Adipocyte (in vitro differentiated cells): Measurements from ENCODE around the gene KRTAP12-4.
"Not testable (repeated sequence)": the region's sequence is repeated elsewhere in the genome, so short reads cannot be mapped to it uniquely, and the experiment has no call there.

ENCODE experiments used
- DNase-seq: peaks from one replicate; pipeline ENCODE4 v3.0.0-alpha.2; 2015; ENCODE audit warnings: low read depth
- H3K27me3 ChIP-seq: replicated peaks from 2 replicates; pipeline ENCODE4 v1.7.0; 2013; ENCODE audit warnings: mild to moderate bottlenecking, low read length, moderate library complexity; ENCODE audit not compliant: control insufficient read depth, insufficient read depth
- H3K36me3 ChIP-seq: 2 replicates; pipeline ENCODE4 v1.7.0; 2013; ENCODE audit warnings: low read length, mild to moderate bottlenecking, moderate library complexity; ENCODE audit not compliant: control insufficient read depth, insufficient read depth, severe bottlenecking
- H3K4me1 ChIP-seq: 2 replicates; pipeline ENCODE4 v1.7.0; 2013; ENCODE audit warnings: mild to moderate bottlenecking, low read length, moderate library complexity; ENCODE audit not compliant: control insufficient read depth, insufficient read depth
- H3K4me3 ChIP-seq: 2 replicates; pipeline ENCODE4 v1.7.0; 2013; ENCODE audit warnings: mild to moderate bottlenecking, low read length, moderate library complexity
- H3K9ac ChIP-seq: 2 replicates; pipeline ENCODE4 v1.7.0; 2013; ENCODE audit warnings: mild to moderate bottlenecking, low read length, moderate library complexity
- H3K9me3 ChIP-seq: 2 replicates; pipeline ENCODE4 v1.7.0; 2013; ENCODE audit warnings: mild to moderate bottlenecking, low read length, moderate library complexity; ENCODE audit not compliant: control insufficient read depth

KRTAP12-4 gene

GRCh38 chr21:44686000-44686781, 31.7 kb upstream of the KRTAP12-4 start:
- H3K27me3 ChIP-seq, result peaks cover 23% of the 10 kb centered on the region
- no peaks in the 10 kb centered on the region for H3K9me3 ChIP-seq
- no peak overlapping the region for H3K9ac ChIP-seq
- no peaks in the 10 kb centered on the region for H3K36me3 ChIP-seq
- no peak overlapping the region for H3K4me3 ChIP-seq
- H3K4me1 ChIP-seq, result no peaks in the 10 kb centered on the region
- no peak for DNase-seq

GRCh38 chr21:44685050-44685449, 30.6 kb upstream of the KRTAP12-4 start:
- H3K4me1 ChIP-seq, H3K9ac ChIP-seq, H3K9me3 ChIP-seq, H3K36me3 ChIP-seq, DNase-seq, H3K4me3 ChIP-seq: not testable (repeated sequence)
- H3K27me3 ChIP-seq, result peaks cover 21% of the 10 kb centered on the region

- DNase-seq, result no peak
- no peak overlapping the region for H3K9ac ChIP-seq
- H3K9me3 ChIP-seq, result no peaks in the 10 kb centered on the region
- H3K4me3 ChIP-seq, result no peak overlapping the region
- H3K27me3 ChIP-seq, result peaks cover 21% of the 10 kb centered on the region
- H3K36me3 ChIP-seq, result no peaks in the 10 kb centered on the region
- no peaks in the 10 kb centered on the region for H3K4me1 ChIP-seq
Measured at GRCh38 chr21:44684483-44684882, 30.0 kb upstream of the KRTAP12-4 start.

- no peak overlapping the region for H3K4me3 ChIP-seq
- H3K27me3 ChIP-seq, result peaks cover 21% of the 10 kb centered on the region
- DNase-seq, result no peak
- H3K9me3 ChIP-seq, result no peaks in the 10 kb centered on the region
- no peaks in the 10 kb centered on the region for H3K36me3 ChIP-seq
- H3K9ac ChIP-seq, result no peak overlapping the region
- no peaks in the 10 kb centered on the region for H3K4me1 ChIP-seq
Measured at GRCh38 chr21:44684077-44684476, 29.6 kb upstream of the KRTAP12-4 start.

GRCh38 chr21:44682580-44683151, 28.2 kb upstream of the KRTAP12-4 start:
- H3K9me3 ChIP-seq, result no peaks in the 10 kb centered on the region
- DNase-seq, result no peak
- H3K9ac ChIP-seq, result no peak overlapping the region
- H3K27me3 ChIP-seq, result peaks cover 15% of the 10 kb centered on the region
- H3K4me1 ChIP-seq, result no peaks in the 10 kb centered on the region
- no peak overlapping the region for H3K4me3 ChIP-seq
- no peaks in the 10 kb centered on the region for H3K36me3 ChIP-seq

- no peaks in the 10 kb centered on the region for H3K4me1 ChIP-seq
- H3K36me3 ChIP-seq, result no peaks in the 10 kb centered on the region
- peaks cover 16% of the 10 kb centered on the region for H3K27me3 ChIP-seq
- H3K9me3 ChIP-seq, result no peaks in the 10 kb centered on the region
- no peak within 1 kb of the TSS for H3K4me3 ChIP-seq
- H3K9ac ChIP-seq, result no peak within 1 kb of the TSS
- DNase-seq, result no peak
Measured at GRCh38 chr21:44681861-44682579, 27.6 kb upstream of the KRTAP12-4 start, which contains the start of gene KRTAP12-1. Gene KRTAP12-1, minus strand, starts transcription at chr21:44682163. Its CDS starts 40 bp downstream, at chr21:44682123.

GRCh38 chr21:44681152-44681551, 26.7 kb upstream of the KRTAP12-4 start:
- no peak for DNase-seq
- peaks cover 20% of the 10 kb centered on the region for H3K27me3 ChIP-seq

GRCh38 chr21:44677881-44678280, 23.4 kb upstream of the KRTAP12-4 start:
- Histone ChIP-seq H3K9me3 (peaks cover 11% of the 10 kb centered on the region), H3K27me3 (peaks cover 12% of the 10 kb centered on the region), H3K4me1 (no peaks in the 10 kb centered on the region), H3K9ac (no peak overlapping the region), H3K4me3 (no peak overlapping the region), H3K36me3 (no peaks in the 10 kb centered on the region)
- DNase-seq, result no peak

More at GRCh38 chr21:44681152-44681551, 26.7 kb upstream of the KRTAP12-4 start:
- Histone ChIP-seq H3K36me3 (no peaks in the 10 kb centered on the region), H3K9me3 (no peaks in the 10 kb centered on the region), H3K9ac (no peak overlapping the region), H3K4me1 (no peaks in the 10 kb centered on the region), H3K4me3 (no peak overlapping the region)

GRCh38 chr21:44671911-44672310, 17.5 kb upstream of the KRTAP12-4 start:
- DNase-seq, result no peak
- no peaks in the 10 kb centered on the region for H3K4me1 ChIP-seq
- peaks cover 26% of the 10 kb centered on the region for H3K9me3 ChIP-seq
- peaks cover 9% of the 10 kb centered on the region for H3K27me3 ChIP-seq
- H3K9ac ChIP-seq, result no peak overlapping the region
- H3K36me3 ChIP-seq, result no peaks in the 10 kb centered on the region
- no peak overlapping the region for H3K4me3 ChIP-seq

- no peaks in the 10 kb centered on the region for H3K36me3 ChIP-seq
- H3K9me3 ChIP-seq, result peaks cover 26% of the 10 kb centered on the region
- H3K4me1 ChIP-seq, result no peaks in the 10 kb centered on the region
- H3K9ac ChIP-seq, result no peak overlapping the region
- no peak for DNase-seq
- H3K4me3 ChIP-seq, result no peak overlapping the region
- H3K27me3 ChIP-seq, result no peaks in the 10 kb centered on the region
Measured at GRCh38 chr21:44670642-44671432, 16.4 kb upstream of the KRTAP12-4 start.

GRCh38 chr21:44667612-44668011, 13.2 kb upstream of the KRTAP12-4 start:
- Histone ChIP-seq H3K9ac (no peak overlapping the region), H3K4me3 (no peak overlapping the region), H3K9me3 (peaks cover 28% of the 10 kb centered on the region), H3K36me3 (no peaks in the 10 kb centered on the region), H3K27me3 (no peaks in the 10 kb centered on the region), H3K4me1 (no peaks in the 10 kb centered on the region)
- no peak for DNase-seq
